ENCODE measurements around the gene SH2D3C.

The SH2D3C gene

DNA sequence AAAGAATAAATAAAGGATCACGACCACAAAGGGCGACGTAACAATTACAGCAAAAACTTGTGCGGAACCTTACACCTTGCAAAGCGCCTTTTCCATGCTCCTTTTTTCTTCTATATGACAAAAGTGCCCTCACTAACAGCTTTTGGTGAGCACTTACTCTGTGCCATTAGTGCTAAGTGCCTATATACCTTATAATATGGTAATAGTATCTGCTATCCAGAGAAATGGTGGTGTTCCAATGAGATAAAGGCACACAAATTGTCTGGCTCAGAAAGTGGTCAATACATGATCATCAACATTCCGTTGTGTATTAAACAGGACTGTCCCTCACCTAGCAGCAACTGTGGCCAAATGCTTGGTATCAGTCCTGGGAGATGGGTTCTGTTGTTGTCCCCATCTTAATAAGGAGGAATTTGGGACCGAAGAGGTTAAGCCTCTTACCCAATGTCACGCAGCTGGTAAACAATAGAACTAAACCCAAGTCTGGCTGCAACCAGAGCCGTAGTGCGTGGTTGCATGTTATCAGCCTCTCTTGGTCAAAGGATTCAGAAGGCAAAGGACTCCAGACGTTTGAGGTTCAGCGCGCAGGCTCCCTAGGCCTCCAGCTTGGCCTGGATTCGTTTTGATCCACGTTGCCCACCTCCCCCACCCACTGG lies 42.8 kb downstream of the SH2D3C start:
- no peaks in the 10 kb centered on the region; the same call in 1 of the 2 replicates for H3K36me3 ChIP-seq (ENCODE audit: insufficient read depth, low read length)

DNA sequence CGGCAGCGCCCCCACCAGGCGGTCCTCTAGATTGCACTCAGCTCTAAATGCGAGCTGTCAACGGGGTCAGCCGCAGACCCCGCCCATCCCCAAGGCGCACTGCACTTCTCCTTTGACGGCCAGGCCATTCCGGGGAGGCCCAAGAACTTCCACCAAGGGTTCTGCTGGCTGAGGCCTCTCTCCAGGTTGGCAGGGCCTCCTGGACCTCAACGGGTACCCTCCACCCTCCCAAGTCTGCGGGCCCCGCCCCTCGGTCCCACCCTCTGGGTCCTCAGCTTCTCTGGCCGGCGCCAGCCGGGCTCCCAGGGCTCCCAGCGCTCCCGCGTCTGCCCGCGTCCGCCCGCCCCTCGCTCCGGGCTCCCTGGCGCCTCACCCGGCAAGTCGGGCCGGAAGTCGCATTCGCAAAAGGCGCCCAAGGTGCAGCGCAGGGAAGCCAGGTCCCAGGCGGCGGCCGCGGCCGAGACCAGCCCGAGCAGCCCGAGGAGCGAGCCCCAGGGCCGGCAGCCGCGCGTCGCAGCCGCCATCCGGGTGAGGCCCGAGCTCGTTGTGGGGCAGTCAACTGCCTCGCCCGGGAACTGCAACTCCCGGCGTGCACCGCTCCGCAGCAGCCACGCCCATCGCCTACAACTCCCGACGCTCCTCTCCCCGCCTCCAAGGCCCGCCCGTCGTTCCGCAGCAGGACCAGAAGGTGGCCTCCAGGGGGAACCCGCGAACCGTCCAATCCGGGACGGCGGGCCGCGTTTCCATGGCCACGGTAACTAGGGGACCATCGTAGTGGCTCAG lies 43.5 kb downstream of the SH2D3C start, which contains the start of gene TOR2A:
TSS of gene TOR2A (minus strand) at position 548 of the 783 bp plus-strand sequence. CDS start at position 524, 24 bp downstream.
- no peaks in the 10 kb centered on the region for H3K4me1 ChIP-seq (ENCODE audit: insufficient read depth, low read length)
- H3K9me3 ChIP-seq (ENCODE audit: control insufficient read depth, insufficient read depth, low read length), result no peaks in the 10 kb centered on the region
- peak within 1 kb of the TSS; percentile 59; the same call in 1 of the 2 replicates for H3K9ac ChIP-seq (ENCODE audit: low read depth, low read length)
- no peaks in the 10 kb centered on the region; the same call in 1 of the 2 replicates for H3K36me3 ChIP-seq (ENCODE audit: insufficient read depth, low read length)

More for the DNA sequence above, 42.8 kb downstream of the SH2D3C start:
- H3K9ac ChIP-seq (ENCODE audit: low read depth, low read length), result no peak overlapping the region
- no peaks in the 10 kb centered on the region for H3K9me3 ChIP-seq (ENCODE audit: control insufficient read depth, insufficient read depth, low read length)
- no peaks in the 10 kb centered on the region for H3K4me1 ChIP-seq (ENCODE audit: insufficient read depth, low read length)

DNA sequence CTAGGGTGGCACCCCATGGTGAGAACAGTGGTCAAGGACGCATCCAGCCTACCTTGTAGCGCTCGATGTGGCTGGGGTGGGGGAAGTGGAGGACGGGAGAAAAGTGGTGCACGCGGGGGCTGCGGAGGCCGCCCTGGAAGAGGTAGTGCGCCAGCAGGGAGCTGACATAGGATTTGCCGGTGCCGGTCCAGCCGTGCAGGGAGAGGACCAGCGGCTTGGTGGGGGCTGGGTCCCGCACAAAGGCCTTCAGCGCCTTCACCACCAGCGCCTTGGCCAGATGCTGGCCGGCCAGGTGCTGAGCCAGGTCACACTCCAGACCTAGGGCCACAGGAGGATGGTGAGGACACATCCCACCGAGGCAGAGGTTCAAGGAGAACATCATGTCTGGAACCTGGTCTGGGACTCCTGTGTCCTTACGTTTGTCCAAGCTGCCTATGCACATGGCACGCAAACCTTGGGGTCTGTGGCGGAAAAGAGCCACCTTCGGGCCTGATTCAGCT lies 44.2 kb downstream of the SH2D3C start:
- H3K4me1 ChIP-seq (ENCODE audit: insufficient read depth, low read length), result no peaks in the 10 kb centered on the region
- H3K9ac ChIP-seq (ENCODE audit: low read depth, low read length), result peak overlapping the region; percentile 59; the same call in 1 of the 2 replicates
- H3K36me3 ChIP-seq (ENCODE audit: insufficient read depth, low read length), result no peaks in the 10 kb centered on the region
- H3K9me3 ChIP-seq (ENCODE audit: control insufficient read depth, insufficient read depth, low read length), result no peaks in the 10 kb centered on the region

DNA sequence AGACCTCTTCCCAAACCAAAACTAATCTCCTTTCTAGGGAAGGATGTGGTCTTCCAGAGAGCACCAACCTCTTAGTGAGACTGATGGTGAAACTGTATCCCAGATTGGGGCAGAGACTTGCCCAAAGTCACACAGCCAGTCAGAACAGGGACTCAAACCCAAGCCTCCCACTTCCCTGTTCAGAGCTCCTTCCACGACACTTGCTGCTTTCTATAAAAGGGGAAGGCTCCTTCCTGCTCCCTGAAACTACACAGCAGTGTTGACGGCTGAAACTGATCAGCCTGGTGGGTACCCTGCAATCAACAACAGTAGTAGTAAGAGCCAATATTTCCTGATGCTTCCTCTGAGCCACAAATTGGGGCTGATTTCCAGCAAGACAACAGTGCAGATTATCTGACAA lies 44.9 kb downstream of the SH2D3C start:
- H3K9ac ChIP-seq (ENCODE audit: low read depth, low read length), result no peak overlapping the region
- H3K9me3 ChIP-seq (ENCODE audit: control insufficient read depth, insufficient read depth, low read length), result no peaks in the 10 kb centered on the region
- no peaks in the 10 kb centered on the region for H3K4me1 ChIP-seq (ENCODE audit: insufficient read depth, low read length)
- no peaks in the 10 kb centered on the region for H3K36me3 ChIP-seq (ENCODE audit: insufficient read depth, low read length)

DNA sequence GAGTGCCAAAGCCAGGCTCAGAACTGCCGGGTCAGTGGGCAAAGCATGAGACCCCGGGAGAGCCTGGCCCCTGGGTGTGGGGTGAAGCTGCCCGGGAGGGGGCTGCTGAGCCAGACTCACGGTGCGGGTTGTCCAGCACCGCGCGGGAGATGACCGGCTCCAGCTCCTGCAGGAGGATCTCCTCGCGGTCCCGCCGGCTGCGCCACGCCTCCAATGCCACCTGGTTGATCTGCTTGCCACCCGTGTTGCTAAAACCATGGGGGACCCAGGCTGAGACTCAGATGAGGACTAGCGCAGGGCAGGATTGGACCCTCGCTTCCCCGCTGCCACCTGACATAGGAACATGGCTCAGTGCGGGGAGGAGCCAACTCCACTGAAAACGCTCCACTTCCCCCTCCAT lies 46.0 kb downstream of the SH2D3C start:
- Histone ChIP-seq H3K9ac (ENCODE audit: low read depth, low read length) (no peak overlapping the region), H3K4me1 (ENCODE audit: insufficient read depth, low read length) (no peaks in the 10 kb centered on the region), H3K36me3 (ENCODE audit: insufficient read depth, low read length) (no peaks in the 10 kb centered on the region), H3K9me3 (ENCODE audit: control insufficient read depth, insufficient read depth, low read length) (no peaks in the 10 kb centered on the region)

DNA sequence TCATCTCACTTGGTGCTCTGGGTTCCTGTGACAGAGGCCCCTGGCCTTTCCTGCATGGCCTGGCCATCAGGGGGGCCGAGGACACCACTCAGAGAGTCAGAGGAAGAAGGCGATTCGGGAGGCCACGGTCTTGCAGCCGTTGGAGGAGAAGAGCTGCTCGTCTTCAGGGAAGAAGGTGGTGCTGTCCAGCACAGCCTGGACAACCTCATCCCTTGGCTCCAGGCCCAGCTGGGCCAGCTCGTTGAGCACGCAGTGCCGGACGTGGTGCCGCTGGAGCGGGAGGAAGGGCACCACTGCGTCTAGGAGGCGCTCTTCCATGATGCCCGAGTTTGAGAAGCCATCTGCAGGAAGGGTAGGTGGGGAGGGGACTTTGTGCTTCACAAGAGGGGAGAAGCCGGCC lies 46.5 kb downstream of the SH2D3C start:
- Histone ChIP-seq H3K9ac (ENCODE audit: low read depth, low read length) (no peak overlapping the region), H3K4me1 (ENCODE audit: insufficient read depth, low read length) (no peaks in the 10 kb centered on the region), H3K9me3 (ENCODE audit: control insufficient read depth, insufficient read depth, low read length) (no peaks in the 10 kb centered on the region), H3K36me3 (ENCODE audit: insufficient read depth, low read length) (no peaks in the 10 kb centered on the region)

DNA sequence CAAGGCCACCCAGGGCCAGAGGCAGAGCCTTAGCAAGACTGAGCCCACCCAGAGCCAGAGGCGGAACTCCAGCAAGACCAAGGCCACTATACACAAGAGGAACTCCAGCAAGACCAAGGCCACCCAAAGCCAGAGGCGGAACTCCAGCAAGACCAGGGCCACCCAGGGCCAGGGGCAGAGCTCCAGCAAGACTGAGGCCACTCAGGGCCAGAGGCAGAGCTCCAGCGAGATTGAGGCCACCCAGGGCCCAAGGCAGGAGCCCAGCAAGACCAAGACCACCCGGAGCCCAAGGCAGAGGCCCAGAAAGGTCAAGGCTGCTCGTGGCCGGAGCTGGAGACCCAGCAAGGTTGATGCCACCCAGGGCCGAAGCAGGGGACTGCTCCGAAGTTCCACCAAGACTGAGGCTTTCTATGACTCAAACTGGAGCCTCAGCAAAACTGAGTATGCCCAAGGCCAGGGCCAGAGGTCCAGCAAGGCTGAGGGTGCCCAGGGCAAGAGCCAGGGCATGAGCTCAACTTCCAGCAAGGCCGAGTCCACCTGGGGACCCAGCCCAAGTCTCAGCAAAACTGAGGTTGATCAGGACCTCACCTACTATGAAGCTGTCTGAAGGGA lies 47.6 kb downstream of the SH2D3C start:
- no peaks in the 10 kb centered on the region for H3K9me3 ChIP-seq (ENCODE audit: control insufficient read depth, insufficient read depth, low read length)
- no peaks in the 10 kb centered on the region for H3K36me3 ChIP-seq (ENCODE audit: insufficient read depth, low read length)
- no peak overlapping the region for H3K9ac ChIP-seq (ENCODE audit: low read depth, low read length)
- H3K4me1 ChIP-seq (ENCODE audit: insufficient read depth, low read length), result no peaks in the 10 kb centered on the region

DNA sequence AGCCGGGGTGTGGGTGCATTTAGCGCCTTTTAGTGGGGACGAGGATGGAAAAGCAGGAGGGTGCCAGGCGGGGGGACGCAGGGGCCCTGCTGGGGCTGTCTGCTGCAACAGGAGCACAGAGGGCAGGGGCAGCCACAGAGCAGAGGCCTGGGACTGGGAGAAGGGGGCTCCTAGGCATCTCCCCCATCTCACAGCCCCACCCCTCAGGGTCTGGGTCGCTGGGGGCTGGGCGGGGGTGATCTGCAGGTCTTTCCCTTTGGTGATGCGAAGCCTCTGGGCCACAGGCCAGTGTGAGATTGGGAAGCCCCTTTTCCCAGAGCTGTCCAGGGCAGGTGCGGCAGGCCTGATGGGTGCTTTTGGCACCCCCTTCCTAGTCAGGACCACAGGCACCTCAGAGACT lies 48.2 kb downstream of the SH2D3C start:
- Histone ChIP-seq H3K4me1 (ENCODE audit: insufficient read depth, low read length) (no peaks in the 10 kb centered on the region), H3K9ac (ENCODE audit: low read depth, low read length) (no peak overlapping the region), H3K36me3 (ENCODE audit: insufficient read depth, low read length) (no peaks in the 10 kb centered on the region), H3K9me3 (ENCODE audit: control insufficient read depth, insufficient read depth, low read length) (no peaks in the 10 kb centered on the region)

DNA sequence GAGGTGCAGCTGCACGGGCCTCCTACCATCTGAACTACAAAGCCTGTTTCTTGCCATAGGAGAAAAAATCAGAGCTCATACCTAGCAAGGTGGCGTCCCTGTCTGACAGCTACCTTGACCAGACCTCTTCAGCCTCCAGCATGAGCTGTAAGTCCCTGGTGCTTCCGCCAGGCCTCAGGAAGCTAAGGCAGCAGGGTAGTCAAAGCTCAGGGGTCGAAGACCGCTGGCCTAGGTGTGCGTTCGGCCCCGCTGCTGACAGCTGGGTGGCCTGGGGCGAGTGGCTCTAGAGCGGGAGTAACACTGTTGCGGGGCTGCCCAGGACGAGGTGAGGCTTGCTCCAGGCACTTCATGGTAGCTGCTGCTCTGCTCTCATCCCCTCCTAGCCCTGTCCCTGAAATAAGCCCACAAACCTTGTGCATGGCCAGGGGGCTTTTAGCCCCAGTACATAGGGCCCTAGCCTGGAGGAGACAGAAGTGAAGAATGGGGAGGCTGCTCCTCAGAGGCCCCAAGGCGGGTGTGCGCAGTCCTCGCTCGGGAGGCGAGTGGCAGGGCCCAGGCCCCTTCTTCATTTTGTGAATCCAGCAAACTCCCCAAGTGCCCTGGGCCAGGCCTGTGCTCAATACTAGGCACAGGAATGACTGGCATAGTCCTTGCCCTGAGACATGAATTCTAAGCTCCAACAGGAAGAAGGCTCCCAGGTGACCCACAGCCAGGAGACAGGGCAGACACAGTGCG lies 48.8 kb downstream of the SH2D3C start:
- Histone ChIP-seq H3K4me1 (ENCODE audit: insufficient read depth, low read length) (no peaks in the 10 kb centered on the region), H3K9ac (ENCODE audit: low read depth, low read length) (no peak overlapping the region), H3K36me3 (ENCODE audit: insufficient read depth, low read length) (no peaks in the 10 kb centered on the region), H3K9me3 (ENCODE audit: control insufficient read depth, insufficient read depth, low read length) (no peaks in the 10 kb centered on the region)

DNA sequence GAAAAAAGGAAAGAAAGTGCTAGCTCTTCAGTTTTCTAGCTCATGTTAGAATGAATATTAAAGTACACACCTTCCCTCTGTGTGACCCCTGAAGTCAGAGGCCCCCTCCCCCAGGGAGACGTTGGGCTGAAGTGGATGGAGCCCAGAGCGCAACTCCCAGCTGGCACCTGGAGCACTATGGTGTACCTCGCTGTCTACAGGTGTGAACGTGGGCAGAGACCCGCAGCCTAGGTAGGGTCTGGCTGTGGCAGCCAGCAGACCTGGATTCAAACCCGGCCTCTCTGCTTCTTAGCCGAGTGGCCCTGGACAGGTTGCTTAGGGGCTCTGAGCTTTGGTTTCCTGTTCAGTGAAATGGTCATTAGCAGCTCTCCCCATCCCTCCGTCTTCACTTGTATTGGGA lies 49.7 kb downstream of the SH2D3C start:
- Histone ChIP-seq H3K4me1 (ENCODE audit: insufficient read depth, low read length) (no peaks in the 10 kb centered on the region; the same call in 1 of the 2 replicates), H3K9ac (ENCODE audit: low read depth, low read length) (no peak overlapping the region), H3K36me3 (ENCODE audit: insufficient read depth, low read length) (no peaks in the 10 kb centered on the region), H3K9me3 (ENCODE audit: control insufficient read depth, insufficient read depth, low read length) (no peaks in the 10 kb centered on the region)

DNA sequence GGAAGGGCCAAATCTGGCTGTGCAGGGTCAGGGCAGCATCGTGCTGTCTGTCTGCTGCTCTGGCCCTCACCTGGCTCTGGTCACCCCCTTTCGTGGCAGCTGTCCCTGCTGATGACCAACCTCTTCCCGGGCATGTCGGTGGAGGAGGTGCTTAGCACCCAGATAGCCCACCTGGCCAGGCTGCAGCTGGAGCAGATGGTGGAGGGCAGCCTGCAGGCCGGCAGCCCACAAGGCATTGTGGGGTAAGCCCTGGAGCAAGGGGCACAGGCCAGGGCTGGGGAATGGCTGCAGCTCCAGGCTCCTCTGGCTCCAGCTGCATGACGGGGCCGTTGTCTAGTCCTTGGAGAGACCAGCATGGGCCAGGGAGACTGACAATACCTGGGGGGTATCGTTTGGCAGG lies 51.6 kb downstream of the SH2D3C start:
- Histone ChIP-seq H3K36me3 (ENCODE audit: insufficient read depth, low read length) (no peaks in the 10 kb centered on the region), H3K4me1 (ENCODE audit: insufficient read depth, low read length) (no peaks in the 10 kb centered on the region; the same call in 1 of the 2 replicates), H3K9me3 (ENCODE audit: control insufficient read depth, insufficient read depth, low read length) (no peaks in the 10 kb centered on the region), H3K9ac (ENCODE audit: low read depth, low read length) (no peak overlapping the region)

DNA sequence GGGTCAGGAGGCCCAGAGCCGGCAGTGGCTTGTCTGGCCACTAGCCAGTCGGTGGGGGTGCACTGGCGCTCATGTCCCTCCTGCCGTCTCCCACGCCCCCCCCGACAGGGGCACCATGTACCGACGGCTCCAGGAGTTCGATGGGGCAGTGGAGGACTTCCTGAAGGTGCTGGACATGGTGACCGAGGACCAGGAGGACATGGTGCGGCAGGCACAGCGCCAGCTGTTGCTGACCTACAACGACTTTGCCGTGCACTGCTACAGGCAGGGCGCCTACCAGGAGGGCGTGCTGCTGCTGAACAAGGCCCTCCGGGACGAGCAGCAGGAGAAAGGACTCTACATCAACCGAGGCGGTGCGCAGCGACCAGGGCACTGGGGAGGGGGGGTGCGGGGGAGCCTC lies 54.5 kb downstream of the SH2D3C start:
- no peaks in the 10 kb centered on the region for H3K9me3 ChIP-seq (ENCODE audit: control insufficient read depth, insufficient read depth, low read length)
- no peaks in the 10 kb centered on the region; the same call in 1 of the 2 replicates for H3K4me1 ChIP-seq (ENCODE audit: insufficient read depth, low read length)
- H3K9ac ChIP-seq (ENCODE audit: low read depth, low read length), result peak overlapping the region; percentile 25; the same call in 1 of the 2 replicates
- H3K36me3 ChIP-seq (ENCODE audit: insufficient read depth, low read length), result no peaks in the 10 kb centered on the region

DNA sequence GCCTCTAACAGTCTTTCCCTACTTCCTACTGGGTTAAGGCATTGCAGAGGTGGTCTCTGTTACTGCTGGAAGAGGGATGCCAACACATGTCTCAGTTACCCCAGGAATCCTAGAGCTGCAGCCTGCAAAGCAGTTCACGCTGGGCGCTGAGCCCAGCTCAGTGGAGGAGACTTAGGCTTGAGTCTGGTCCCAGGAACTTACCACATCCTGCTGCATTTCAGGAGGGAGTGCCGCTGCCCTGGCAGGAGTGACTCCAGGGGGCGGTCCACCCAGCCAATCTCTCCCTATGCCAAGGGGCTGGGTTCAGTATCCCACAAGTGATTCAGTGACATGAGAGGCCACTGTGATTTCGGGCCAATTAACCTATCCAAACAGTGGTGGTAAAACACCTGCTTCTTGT lies 55.0 kb downstream of the SH2D3C start:
- H3K4me1 ChIP-seq (ENCODE audit: insufficient read depth, low read length), result no peaks in the 10 kb centered on the region; the same call in 1 of the 2 replicates
- H3K9me3 ChIP-seq (ENCODE audit: control insufficient read depth, insufficient read depth, low read length), result no peaks in the 10 kb centered on the region
- H3K9ac ChIP-seq (ENCODE audit: low read depth, low read length), result no peak overlapping the region
- no peaks in the 10 kb centered on the region for H3K36me3 ChIP-seq (ENCODE audit: insufficient read depth, low read length)

DNA sequence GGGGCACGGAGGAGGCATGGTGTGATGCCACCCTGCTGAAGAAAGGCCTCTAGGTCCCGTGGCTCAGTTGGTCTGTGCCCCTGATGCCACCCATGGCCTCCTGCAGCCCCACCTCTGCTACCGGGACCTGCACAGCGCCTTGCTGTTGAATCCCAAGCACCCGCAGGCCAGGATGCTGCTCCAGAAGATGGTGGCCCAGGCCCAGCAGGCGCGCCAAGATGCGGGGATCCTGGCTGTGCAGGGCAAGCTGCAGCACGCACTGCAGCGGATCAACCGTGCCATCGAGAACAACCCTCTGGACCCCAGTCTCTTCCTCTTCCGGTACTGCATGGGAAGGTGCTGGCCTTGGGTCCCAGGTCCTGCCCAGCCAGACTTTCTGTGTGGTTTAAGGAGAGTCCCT lies 55.5 kb downstream of the SH2D3C start:
- no peaks in the 10 kb centered on the region for H3K9me3 ChIP-seq (ENCODE audit: control insufficient read depth, insufficient read depth, low read length)
- no peaks in the 10 kb centered on the region; the same call in 1 of the 2 replicates for H3K4me1 ChIP-seq (ENCODE audit: insufficient read depth, low read length)
- no peak overlapping the region for H3K9ac ChIP-seq (ENCODE audit: low read depth, low read length)
- no peaks in the 10 kb centered on the region for H3K36me3 ChIP-seq (ENCODE audit: insufficient read depth, low read length)
